GM19463 (cell line): ENCODE measurements around the gene ACOT7.

Experiments
- ATAC-seq: cut with Tn5 transposase; IDR thresholded peaks from one replicate; pipeline ENCODE4 v1.9.1; 2021; ENCODE audit warnings: mild to moderate bottlenecking, moderate library complexity; ENCODE audit not compliant: unreplicated experiment

The ACOT7 gene

GRCh38 chr1:6424619-6425593 lies 31.3 kb upstream of the ACOT7 start, which contains the start of gene ESPN:
TSS of gene ESPN (plus strand) at chr1:6424776. CDS start at chr1:6424956, 180 bp downstream.
- no peak for ATAC-seq

DNA sequence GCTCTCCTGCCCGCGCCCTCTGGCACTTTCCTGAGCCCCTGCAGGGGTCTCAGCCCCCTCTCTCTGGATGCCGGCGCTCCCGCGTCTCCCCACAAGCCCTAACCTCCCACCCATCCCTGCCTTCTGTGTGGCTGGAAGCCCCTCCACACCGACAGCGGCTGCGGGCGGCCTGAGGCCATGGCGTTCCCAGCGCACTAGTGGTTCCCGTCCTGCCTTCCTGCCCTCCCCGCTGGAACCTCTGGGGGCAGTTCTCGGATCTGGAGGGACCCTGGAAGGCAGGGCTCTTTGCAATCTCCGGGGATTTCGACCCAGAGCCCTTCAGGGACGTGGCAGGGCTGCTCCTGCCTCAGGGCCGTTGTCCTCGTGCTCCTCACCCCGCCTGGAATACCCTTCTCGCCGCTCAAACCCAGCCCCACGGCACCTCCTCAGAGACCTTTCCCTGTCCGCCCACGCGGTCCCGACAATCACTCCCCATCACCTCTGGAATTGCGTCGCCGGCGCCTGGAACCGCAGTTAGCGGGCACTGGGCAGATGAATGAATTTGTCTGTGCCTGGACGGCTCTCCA lies 30.5 kb upstream of the ACOT7 start:
- no peak for ATAC-seq

DNA sequence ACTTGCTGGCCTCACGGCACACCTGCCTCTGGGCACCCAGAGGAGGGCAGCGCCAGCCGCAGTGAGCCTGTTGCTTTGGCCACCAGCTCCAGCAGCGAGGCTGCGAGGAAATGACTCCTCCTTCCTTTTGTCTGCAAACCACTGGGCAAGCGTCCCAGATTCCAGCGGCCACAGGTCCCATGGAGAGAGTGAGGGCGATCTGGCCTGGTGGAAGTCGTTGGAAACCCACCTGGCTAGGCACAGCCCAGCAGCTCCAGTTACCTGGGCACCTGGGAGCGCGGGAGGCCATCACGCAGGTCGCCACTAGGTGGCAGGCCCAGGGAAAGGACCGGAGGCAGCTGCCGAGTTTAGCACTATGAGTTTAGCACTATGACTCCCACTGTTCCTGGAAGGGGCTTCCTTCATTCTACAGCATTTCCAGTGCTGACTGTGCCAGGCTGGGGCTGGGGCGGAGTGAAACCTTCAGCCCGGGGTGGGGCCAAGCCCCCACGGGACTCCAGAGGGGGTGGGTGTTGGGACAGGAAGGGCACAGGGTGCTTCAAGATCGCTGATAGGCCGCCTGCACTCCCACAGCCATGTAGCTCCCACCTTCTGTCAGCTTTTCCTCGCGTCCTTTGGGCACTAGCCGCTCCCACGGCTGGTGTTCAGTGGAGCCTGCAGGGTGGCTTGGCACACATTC lies 29.9 kb upstream of the ACOT7 start:
- no peak for ATAC-seq

DNA sequence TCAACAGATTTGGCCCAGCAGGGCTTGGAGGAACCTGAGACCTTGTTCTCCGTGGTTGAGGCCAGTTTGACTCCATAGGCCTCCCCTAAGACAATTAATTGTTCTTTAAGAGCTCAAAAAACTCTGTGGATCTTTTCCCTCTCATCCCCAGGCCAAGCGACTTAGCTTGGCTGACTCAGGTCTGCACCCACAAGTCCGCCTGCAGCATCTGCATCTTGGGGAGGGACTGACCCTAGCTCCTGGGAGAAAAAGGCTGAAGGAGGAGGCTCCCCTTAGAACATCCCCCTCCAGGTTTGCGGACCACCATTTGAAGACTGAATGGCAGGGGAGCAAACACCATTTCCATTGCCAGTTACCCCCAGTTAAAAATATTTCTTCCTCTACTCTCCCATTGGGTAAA lies 27.7 kb upstream of the ACOT7 start:
- ATAC-seq: no peak

GRCh38 chr1:6420454-6421042 lies 27.0 kb upstream of the ACOT7 start:
- ATAC-seq: no peak

DNA sequence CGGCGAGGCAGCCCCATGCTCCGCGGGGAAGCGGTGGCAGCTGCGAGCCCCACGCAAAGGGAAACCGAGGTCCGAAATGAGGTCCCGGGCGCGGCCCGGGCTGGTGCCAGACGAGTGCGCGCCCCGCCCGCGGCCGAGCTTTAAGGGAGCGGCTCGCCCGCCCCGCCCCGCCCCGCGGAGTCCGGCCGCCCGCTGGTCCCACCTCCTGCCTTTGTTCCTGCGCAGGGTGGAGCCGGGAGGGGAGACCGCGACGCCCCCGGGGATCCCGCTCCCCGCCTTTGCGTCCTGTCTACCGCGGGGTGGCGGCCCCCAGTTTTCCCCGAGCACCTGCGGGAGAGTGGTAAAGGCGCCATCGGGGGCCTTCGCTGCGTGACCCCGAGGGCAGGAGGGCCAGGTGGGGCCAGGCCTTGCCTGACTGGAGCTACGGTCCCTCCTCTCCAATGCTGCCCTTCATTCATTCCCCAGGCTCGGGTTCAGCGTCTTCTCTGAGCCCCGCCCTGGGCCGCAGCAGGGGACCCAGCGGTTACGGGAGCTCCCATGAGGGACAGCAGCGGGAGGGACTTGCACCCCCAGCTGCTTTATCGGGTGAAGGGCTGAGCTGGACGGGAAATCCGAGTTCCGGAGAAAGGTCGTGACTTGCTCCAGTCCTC lies 26.4 kb upstream of the ACOT7 start, which contains the start of gene HES2:
HES2 (minus strand) TSS at position 116 of the 650 bp plus-strand sequence; CDS start at position 17, 99 bp downstream.
- no peak for ATAC-seq

DNA sequence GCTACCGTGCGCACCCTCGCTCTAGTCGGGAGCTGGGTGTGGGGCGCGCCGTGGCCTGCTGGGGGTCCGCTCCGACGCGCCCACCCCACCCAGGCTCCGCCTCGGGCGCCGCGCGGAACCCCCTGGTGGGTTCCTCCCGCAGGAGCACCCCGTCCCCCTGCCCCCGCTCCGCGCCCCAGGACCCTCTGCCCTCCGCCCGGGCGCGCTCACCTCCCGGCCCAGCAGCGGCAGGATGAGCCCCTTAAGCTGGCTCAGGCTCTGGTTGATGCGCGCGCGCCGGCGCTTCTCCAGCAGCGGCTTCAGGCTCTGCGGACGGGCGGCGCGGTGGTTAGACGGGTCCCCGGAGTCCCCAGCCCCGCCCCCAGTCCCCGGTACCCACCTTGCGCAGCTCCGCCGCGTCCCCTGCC lies 25.8 kb upstream of the ACOT7 start:
- ATAC-seq: no peak

DNA sequence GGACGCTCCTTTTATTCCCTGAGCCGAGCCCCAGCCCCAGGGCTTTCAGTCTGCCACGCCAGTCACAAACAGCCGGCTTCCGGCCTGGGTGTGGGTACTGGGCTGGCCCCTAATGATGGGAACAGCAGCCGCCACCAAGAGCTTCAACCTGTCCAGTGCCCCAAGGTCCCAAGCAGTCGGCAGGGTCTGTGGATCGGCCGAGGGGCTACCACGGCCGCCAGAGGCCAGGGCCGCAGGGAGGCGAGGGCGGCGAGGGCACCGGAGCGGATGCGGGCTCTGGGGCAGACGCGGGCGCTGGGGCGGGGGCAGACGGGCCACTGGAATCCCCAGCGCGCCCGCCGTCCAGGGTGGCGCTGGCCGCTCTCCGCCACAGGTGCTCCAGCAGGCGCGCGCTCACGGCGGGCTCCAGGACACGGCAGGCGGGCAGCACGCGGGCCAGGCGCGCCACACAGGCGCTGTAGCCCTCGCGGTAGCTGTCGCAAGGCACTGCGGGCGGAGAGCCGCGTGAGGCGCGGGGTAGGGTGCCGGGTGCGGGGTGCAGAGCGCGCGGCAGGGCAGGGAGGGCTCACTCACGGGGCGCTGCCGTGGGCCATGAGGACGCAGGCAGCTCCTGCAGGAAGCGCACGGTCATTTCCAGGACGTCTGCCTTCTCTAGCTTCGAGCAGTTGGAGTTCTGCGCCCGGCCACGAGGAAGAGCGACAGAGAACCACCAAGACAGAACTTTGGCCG lies 25.3 kb upstream of the ACOT7 start:
- no peak for ATAC-seq

GRCh38 chr1:6417961-6418667 lies 24.5 kb upstream of the ACOT7 start:
- ATAC-seq: no peak

DNA sequence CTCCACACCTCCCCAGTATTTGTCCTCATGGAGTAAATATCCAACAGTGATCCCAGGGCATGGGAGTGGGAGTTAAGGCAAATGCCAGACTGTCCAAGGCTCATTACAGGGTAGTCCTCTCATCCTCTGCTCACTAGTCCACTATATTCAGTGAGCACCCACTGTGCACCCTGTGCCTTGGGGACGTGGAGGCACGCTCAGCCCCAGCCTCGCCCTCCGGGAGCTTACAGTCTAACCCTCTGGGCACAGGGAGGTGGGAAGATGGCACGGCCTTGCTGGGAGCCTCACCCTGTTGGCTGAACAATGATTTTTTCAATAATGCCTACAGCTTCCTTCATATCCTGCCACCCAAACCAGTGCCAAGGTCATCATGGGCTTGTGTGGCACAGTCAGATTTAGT lies 23.3 kb upstream of the ACOT7 start:
- no peak for ATAC-seq

- no peak for ATAC-seq
These were observed 22.7 kb upstream of the ACOT7 start for GRCh38 chr1:6416295-6416656.

DNA sequence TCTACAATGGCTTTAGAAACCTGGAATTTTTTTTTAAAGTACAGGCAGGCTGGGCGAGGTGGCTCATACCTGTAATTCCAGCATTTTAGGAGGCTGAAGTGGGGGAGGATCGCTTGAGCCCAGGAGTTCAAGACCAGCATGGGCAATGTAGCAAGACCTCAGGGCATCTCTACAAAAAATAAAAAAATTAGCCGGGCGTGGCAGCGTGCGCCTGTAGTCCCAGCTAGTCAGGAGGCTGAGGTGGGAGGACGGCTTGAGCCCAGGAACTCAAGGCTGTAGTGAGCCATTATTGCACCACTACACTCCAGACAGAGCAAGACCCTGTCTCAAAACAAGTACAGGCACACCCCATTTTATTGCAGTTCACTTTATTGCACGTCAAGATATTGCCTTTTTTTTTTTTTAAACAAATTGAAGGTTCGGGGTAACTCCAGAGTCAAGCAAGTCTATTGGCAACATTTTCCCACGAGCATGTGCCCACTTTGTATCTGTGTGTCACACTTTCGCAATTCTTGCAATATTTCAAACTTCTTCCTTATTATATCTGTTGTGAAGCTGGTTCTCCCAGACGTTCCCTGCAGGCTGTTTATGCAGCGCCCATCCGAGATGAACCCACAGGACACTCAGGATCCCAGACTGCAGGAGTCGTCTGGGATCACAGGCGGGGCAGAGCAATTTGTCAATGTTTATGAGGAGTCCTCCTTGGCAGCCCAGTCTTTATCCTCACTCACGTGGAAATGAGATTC lies 21.5 kb upstream of the ACOT7 start:
- ATAC-seq: no peak

- peak; percentile 86 for ATAC-seq
These were observed 20.9 kb upstream of the ACOT7 start for GRCh38 chr1:6414443-6414844.

DNA sequence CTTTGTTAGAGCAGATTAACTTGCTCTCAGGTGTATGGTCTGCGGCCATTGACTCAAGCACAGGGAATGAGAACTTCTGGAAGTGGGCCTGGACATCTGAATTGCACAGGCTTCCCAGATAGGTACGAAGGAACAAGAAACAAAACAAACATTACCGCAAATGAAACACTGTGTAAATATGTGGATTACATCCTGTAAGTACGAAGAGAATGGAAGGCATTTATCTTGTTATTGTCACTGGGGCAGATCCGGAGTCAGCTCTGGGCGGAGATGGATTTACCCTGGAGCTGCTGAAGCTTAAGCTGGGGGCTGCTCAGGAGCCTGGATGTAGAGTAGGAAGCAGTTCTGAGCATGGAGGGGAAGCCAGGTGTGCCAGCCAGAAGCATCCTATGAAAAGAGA lies 19.3 kb upstream of the ACOT7 start:
- ATAC-seq: no peak

GRCh38 chr1:6410248-6410893 lies 16.8 kb upstream of the ACOT7 start:
- ATAC-seq: no peak

DNA sequence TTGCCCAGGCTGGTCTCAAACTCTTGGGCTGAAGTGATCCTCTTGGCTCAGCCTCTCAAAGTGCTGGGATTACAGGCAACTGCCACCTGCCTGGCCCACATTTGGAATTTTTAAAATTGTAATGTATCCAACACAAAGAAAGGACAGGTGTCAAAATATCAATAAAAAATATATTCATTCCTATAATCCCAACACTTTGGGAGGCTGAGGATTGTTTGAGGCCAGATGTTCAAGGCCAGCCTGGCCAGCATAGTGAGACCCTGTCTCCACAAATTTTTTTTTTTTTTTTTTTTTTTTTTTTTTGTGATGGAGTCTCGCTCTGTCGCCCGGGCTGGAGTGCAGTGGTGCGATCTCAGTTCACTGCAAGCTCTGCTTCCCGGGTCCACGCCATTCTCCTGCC lies 16.2 kb upstream of the ACOT7 start:
- no peak for ATAC-seq

GRCh38 chr1:6409053-6409452 lies 15.5 kb upstream of the ACOT7 start:
- no peak for ATAC-seq

DNA sequence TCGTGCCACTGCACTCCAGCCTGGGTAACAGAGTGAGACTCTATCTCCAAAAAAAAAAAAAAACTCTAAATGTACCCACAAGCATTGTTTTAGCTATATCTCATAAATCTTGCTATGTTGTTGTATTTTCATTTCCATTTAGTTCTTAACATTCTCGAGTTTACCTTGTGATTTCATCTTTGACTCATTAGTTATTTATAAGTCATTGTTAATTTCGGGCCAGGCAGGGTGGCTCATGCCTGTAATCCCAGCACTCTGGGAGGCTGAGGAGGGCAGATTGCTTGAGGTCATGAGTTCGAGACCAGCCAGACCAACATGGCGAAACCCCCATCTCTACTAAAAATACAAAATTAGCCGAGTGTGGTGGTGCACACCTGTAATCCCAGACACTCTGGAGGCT lies 14.5 kb upstream of the ACOT7 start:
- ATAC-seq: no peak
